ENCODE measurements around the gene SREK1IP1. TPM values are rescaled to one million over a fixed set of nuclear protein-coding genes. Genes with fewer than 3 reads are reported as not detected.

Gene SREK1IP1
- total and polyA plus RNA-seq, 2 of the 13 experiments (the other 11 are each of a cell fraction or from before 2014, with no cell fraction given): 3.1 to 16.5 TPM

DNA sequence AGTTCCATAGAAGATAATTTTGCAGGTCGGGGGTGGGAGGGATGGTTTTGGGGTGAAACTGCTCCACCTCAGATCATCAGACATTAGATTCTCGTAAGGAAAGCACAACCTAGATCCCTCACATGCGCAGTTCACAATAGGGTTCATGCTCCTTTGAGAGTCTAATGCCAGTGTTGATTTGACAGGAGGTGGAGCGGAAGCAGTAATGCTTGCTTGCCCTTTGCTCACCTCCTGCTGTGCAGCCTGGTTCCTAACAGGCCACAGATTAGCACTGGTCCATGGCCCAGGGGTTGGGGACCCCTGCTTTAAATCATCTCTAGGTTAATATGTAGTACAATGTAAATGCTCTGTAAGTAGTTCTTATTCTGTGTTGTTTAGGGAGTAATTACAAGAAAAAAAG, 67.7 kb downstream of the SREK1IP1 start:
- Histone ChIP-seq H3K9me3 (ENCODE audit: low read length) (no peaks in the 10 kb centered on the region), H3K9ac (ENCODE audit: insufficient read depth, low read depth, low read length) (no peak overlapping the region), H3K27ac (ENCODE audit: extremely low read length, insufficient read depth, low read length) (no peak overlapping the region), H3K4me1 (ENCODE audit: insufficient read depth, low read length) (no peaks in the 10 kb centered on the region; the same call in 1 of the 2 replicates), H4K20me1 (ENCODE audit: insufficient read depth, low read length) (no peaks in the 10 kb centered on the region), H3K4me3 (replicated peaks in 1 of 3; ENCODE audit: insufficient read depth in 1 of 3, low read depth in 2 of 3, low read length in 3 of 3) (no peak overlapping the region), H3K4me2 (ENCODE audit: low read depth, low read length) (no peak overlapping the region), H3K36me3 (replicated peaks in 1 of 2; ENCODE audit: control insufficient read depth in 1 of 2, insufficient read depth in 2 of 2, low read length in 2 of 2) (no peaks in the 10 kb centered on the region), H3K27me3 (ENCODE audit: control insufficient read depth in 1 of 2, insufficient read depth in 2 of 2, low read length in 2 of 2) (no peaks in the 10 kb centered on the region; a peak in 1 of 5 replicates), H3K79me2 (ENCODE audit: insufficient read depth, low read length) (no peaks in the 10 kb centered on the region), H2AFZ (ENCODE audit: low read length) (no peak overlapping the region)
- in situ Hi-C loops (cut with HindIII; ENCODE audit: extremely low pct_ligation_motif_present, low pct_unique_long_range_greater_than_20kb) (no loop called here), intact Hi-C loops (cut with micrococcal nuclease; ENCODE audit: unreplicated experiment) (no loop called here)
- BruUV-seq (replicated peaks): no TSS peak
- DNase-seq (ENCODE audit: low spot score) (no peak), ATAC-seq (peak; percentile 72), FAIRE-seq (no peak)
- POLR2A ChIA-PET: no interaction called here
- WGBS (ENCODE audit: low lambda C conversion rate): 0% methylated on average over 1 of the region's 4 CpGs
- CTCF ChIA-PET (ENCODE audit: low intra/inter-chr PET ratio, low total read pairs): no interaction called here
- TF ChIP-seq GABPA (IDR thresholded peaks at IDR 0.05; ENCODE audit: low read depth, low read length): no peak
- TF ChIP-seq GABPA (CRISPR knock-in tag; IDR thresholded peaks at IDR 0.05; ENCODE audit: low read depth): peak; percentile 40; the same call in 1 of the 2 replicates
- TF ChIP-seq ZNF468 (CRISPR knock-in tag; IDR thresholded peaks at IDR 0.05): no peak
- peak; percentile 80 for TF ChIP-seq ZKSCAN5 (CRISPR knock-in tag; IDR thresholded peaks at IDR 0.05)
- no peak for TF ChIP-seq ZNF317 (CRISPR knock-in tag; IDR thresholded peaks at IDR 0.05)
- TF ChIP-seq, protein P1, sequence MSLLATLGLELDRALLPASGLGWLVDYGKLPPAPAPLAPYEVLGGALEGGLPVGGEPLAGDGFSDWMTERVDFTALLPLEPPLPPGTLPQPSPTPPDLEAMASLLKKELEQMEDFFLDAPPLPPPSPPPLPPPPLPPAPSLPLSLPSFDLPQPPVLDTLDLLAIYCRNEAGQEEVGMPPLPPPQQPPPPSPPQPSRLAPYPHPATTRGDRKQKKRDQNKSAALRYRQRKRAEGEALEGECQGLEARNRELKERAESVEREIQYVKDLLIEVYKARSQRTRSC (CRISPR knock-in tag; IDR thresholded peaks at IDR 0.05; ENCODE audit: low read depth): no peak
- TF ChIP-seq HOXA3 (CRISPR knock-in tag; IDR thresholded peaks at IDR 0.05): no peak
- TF ChIP-seq, protein P2, sequence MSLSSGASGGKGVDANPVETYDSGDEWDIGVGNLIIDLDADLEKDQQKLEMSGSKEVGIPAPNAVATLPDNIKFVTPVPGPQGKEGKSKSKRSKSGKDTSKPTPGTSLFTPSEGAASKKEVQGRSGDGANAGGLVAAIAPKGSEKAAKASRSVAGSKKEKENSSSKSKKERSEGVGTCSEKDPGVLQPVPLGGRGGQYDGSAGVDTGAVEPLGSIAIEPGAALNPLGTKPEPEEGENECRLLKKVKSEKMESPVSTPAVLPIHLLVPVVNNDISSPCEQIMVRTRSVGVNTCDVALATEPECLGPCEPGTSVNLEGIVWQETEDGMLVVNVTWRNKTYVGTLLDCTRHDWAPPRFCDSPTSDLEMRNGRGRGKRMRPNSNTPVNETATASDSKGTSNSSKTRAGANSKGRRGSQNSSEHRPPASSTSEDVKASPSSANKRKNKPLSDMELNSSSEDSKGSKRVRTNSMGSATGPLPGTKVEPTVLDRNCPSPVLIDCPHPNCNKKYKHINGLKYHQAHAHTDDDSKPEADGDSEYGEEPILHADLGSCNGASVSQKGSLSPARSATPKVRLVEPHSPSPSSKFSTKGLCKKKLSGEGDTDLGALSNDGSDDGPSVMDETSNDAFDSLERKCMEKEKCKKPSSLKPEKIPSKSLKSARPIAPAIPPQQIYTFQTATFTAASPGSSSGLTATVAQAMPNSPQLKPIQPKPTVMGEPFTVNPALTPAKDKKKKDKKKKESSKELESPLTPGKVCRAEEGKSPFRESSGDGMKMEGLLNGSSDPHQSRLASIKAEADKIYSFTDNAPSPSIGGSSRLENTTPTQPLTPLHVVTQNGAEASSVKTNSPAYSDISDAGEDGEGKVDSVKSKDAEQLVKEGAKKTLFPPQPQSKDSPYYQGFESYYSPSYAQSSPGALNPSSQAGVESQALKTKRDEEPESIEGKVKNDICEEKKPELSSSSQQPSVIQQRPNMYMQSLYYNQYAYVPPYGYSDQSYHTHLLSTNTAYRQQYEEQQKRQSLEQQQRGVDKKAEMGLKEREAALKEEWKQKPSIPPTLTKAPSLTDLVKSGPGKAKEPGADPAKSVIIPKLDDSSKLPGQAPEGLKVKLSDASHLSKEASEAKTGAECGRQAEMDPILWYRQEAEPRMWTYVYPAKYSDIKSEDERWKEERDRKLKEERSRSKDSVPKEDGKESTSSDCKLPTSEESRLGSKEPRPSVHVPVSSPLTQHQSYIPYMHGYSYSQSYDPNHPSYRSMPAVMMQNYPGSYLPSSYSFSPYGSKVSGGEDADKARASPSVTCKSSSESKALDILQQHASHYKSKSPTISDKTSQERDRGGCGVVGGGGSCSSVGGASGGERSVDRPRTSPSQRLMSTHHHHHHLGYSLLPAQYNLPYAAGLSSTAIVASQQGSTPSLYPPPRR (CRISPR knock-in tag; IDR thresholded peaks at IDR 0.05; ENCODE audit: borderline replicate concordance): no peak
- TF ChIP-seq, protein P3, sequence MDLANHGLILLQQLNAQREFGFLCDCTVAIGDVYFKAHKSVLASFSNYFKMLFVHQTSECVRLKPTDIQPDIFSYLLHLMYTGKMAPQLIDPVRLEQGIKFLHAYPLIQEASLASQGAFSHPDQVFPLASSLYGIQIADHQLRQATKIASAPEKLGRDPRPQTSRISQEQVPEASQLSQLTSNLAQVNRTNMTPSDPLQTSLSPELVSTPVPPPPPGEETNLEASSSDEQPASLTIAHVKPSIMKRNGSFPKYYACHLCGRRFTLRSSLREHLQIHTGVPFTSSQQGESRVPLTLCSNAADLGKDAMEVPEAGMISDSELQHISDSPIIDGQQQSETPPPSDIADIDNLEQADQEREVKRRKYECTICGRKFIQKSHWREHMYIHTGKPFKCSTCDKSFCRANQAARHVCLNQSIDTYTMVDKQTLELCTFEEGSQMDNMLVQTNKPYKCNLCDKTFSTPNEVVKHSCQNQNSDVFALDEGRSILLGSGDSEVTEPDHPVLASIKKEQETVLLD (CRISPR knock-in tag; IDR thresholded peaks at IDR 0.05; ENCODE audit: low read depth): no peak
- TF ChIP-seq, protein P4, sequence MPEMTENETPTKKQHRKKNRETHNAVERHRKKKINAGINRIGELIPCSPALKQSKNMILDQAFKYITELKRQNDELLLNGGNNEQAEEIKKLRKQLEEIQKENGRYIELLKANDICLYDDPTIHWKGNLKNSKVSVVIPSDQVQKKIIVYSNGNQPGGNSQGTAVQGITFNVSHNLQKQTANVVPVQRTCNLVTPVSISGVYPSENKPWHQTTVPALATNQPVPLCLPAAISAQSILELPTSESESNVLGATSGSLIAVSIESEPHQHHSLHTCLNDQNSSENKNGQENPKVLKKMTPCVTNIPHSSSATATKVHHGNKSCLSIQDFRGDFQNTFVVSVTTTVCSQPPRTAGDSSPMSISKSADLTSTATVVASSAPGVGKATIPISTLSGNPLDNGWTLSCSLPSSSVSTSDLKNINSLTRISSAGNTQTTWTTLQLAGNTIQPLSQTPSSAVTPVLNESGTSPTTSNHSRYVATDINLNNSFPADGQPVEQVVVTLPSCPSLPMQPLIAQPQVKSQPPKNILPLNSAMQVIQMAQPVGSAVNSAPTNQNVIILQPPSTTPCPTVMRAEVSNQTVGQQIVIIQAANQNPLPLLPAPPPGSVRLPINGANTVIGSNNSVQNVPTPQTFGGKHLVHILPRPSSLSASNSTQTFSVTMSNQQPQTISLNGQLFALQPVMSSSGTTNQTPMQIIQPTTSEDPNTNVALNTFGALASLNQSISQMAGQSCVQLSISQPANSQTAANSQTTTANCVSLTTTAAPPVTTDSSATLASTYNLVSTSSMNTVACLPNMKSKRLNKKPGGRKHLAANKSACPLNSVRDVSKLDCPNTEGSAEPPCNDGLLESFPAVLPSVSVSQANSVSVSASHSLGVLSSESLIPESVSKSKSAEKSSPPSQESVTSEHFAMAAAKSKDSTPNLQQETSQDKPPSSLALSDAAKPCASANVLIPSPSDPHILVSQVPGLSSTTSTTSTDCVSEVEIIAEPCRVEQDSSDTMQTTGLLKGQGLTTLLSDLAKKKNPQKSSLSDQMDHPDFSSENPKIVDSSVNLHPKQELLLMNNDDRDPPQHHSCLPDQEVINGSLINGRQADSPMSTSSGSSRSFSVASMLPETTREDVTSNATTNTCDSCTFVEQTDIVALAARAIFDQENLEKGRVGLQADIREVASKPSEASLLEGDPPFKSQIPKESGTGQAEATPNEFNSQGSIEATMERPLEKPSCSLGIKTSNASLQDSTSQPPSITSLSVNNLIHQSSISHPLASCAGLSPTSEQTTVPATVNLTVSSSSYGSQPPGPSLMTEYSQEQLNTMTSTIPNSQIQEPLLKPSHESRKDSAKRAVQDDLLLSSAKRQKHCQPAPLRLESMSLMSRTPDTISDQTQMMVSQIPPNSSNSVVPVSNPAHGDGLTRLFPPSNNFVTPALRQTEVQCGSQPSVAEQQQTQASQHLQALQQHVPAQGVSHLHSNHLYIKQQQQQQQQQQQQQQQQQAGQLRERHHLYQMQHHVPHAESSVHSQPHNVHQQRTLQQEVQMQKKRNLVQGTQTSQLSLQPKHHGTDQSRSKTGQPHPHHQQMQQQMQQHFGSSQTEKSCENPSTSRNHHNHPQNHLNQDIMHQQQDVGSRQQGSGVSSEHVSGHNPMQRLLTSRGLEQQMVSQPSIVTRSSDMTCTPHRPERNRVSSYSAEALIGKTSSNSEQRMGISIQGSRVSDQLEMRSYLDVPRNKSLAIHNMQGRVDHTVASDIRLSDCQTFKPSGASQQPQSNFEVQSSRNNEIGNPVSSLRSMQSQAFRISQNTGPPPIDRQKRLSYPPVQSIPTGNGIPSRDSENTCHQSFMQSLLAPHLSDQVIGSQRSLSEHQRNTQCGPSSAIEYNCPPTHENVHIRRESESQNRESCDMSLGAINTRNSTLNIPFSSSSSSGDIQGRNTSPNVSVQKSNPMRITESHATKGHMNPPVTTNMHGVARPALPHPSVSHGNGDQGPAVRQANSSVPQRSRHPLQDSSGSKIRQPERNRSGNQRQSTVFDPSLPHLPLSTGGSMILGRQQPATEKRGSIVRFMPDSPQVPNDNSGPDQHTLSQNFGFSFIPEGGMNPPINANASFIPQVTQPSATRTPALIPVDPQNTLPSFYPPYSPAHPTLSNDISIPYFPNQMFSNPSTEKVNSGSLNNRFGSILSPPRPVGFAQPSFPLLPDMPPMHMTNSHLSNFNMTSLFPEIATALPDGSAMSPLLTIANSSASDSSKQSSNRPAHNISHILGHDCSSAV (CRISPR knock-in tag; IDR thresholded peaks at IDR 0.05; ENCODE audit: borderline replicate concordance): no peak
